Gastroesophageal sphincter (tissue), 4 donors: ENCODE results near the gene MACROD2. TPM values are rescaled to one million over a fixed set of nuclear protein-coding genes. Genes with fewer than 3 reads are reported as not detected.

Experiments
- ATAC-seq: fragments of 150-250 bp; one replicate; pipeline ENCODE4 v1.9.1; 2016; ENCODE audit warnings: mild to moderate bottlenecking, moderate library complexity
- H3K27ac ChIP-seq, 4 donors: fragments of 200-600 bp; sonication (generic) in 3 of 4; 1 replicate in 3 of 4; 2 replicates in 1 of 4; pipeline ENCODE4 v1.5.1; 2016 to 2019
- H3K27me3 ChIP-seq: fragments of 200-600 bp; sonication (generic); one replicate; pipeline ENCODE4 v1.5.1; 2019
- H3K36me3 ChIP-seq, 2 donors: fragments of 200-600 bp; sonication (generic); one replicate each; pipeline ENCODE4 v1.5.1; 2019; ENCODE audit warnings: control low read depth in 1 of 2
- H3K4me1 ChIP-seq, 3 donors: fragments of 200-600 bp; sonication (generic); 1 replicate in 2 of 3; 2 replicates in 1 of 3; pipeline ENCODE4 v1.5.1; 2016 to 2019; ENCODE audit warnings: control low read depth in 2 of 3
- H3K4me3 ChIP-seq, 2 donors: fragments of 200-600 bp; sonication (generic); one replicate each; pipeline ENCODE4 v1.5.1; 2019; ENCODE audit warnings: mild to moderate bottlenecking in 1 of 2, moderate library complexity in 1 of 2
- H3K9me3 ChIP-seq, 3 donors: fragments of 200-600 bp; sonication (generic); one replicate each; pipeline ENCODE4 v1.5.1; 2017 to 2019; ENCODE audit warnings: control low read depth in 2 of 3
- EP300 ChIP-seq: sonication (generic); formaldehyde crosslinking; IDR thresholded peaks from one replicate; pipeline ENCODE4 v1.6.1; 2017; ENCODE audit warnings: antibody characterized with exemption, mild to moderate bottlenecking
- POLR2A ChIP-seq, 2 donors: fragments of 450-650 bp; IDR thresholded peaks; one replicate each; pipeline ENCODE4 v1.6.1; 2017; ENCODE audit warnings: antibody characterized with exemption in 2 of 2, mild to moderate bottlenecking in 2 of 2, moderate library complexity in 1 of 2
- POLR2AphosphoS5 ChIP-seq: sonication (generic); formaldehyde crosslinking; IDR thresholded peaks from one replicate; pipeline ENCODE4 v1.6.1; 2017; ENCODE audit warnings: antibody characterized with exemption
- WGBS, 2 donors: methylation state at CpG; one replicate each; pipeline ENCODE4 v1.1.5; 2018; ENCODE audit warnings: low coverage in 1 of 2; 5-methylcytosine and 5-hydroxymethylcytosine counted together
- total RNA-seq, 4 donors: library from RNA; depleted of rRNA; stranded (reverse); fragments of >200 nt; gene quantifications; one replicate each; pipeline ENCODE4 v1.1.0, GENCODE V29; 2016
- TF ChIP-seq, protein P1 (sequence below), 4 experiments: fragments of 200-600 bp in 2 of 4; fragments of 450-650 bp in 2 of 4; sonication (generic) in 1 of 4; IDR thresholded peaks; one replicate each; pipeline ENCODE4 v1.5.1; 2017 to 2019; ENCODE audit warnings: antibody characterized with exemption in 4 of 4, mild to moderate bottlenecking in 2 of 4, moderate library complexity in 2 of 4

Gene MACROD2
- total RNA-seq, 4 donors from 2014 or later, result 4.0 to 12.1 (median 7.4) TPM

GRCh38 chr20:15817351-15817750, 1822.0 kb downstream of the MACROD2 start:
- Histone ChIP-seq H3K9me3 (no peaks in the 10 kb centered on the region), H3K27me3 (no peaks in the 10 kb centered on the region), H3K27ac (no peak overlapping the region), H3K36me3 (no peaks in the 10 kb centered on the region), H3K4me3 (no peak overlapping the region), H3K4me1 (no peaks in the 10 kb centered on the region)
- TF ChIP-seq, protein P1, sequence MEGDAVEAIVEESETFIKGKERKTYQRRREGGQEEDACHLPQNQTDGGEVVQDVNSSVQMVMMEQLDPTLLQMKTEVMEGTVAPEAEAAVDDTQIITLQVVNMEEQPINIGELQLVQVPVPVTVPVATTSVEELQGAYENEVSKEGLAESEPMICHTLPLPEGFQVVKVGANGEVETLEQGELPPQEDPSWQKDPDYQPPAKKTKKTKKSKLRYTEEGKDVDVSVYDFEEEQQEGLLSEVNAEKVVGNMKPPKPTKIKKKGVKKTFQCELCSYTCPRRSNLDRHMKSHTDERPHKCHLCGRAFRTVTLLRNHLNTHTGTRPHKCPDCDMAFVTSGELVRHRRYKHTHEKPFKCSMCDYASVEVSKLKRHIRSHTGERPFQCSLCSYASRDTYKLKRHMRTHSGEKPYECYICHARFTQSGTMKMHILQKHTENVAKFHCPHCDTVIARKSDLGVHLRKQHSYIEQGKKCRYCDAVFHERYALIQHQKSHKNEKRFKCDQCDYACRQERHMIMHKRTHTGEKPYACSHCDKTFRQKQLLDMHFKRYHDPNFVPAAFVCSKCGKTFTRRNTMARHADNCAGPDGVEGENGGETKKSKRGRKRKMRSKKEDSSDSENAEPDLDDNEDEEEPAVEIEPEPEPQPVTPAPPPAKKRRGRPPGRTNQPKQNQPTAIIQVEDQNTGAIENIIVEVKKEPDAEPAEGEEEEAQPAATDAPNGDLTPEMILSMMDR (IDR thresholded peaks at IDR 0.05), result no peak
- TF ChIP-seq EP300, result no peak
- no peak for TF ChIP-seq POLR2AphosphoS5
- TF ChIP-seq POLR2A (IDR thresholded peaks at IDR 0.05), result no peak
- WGBS, 2 donors, result 86 to 88% methylated on average over 2 of the region's 2 CpGs
- no peak for ATAC-seq

DNA sequence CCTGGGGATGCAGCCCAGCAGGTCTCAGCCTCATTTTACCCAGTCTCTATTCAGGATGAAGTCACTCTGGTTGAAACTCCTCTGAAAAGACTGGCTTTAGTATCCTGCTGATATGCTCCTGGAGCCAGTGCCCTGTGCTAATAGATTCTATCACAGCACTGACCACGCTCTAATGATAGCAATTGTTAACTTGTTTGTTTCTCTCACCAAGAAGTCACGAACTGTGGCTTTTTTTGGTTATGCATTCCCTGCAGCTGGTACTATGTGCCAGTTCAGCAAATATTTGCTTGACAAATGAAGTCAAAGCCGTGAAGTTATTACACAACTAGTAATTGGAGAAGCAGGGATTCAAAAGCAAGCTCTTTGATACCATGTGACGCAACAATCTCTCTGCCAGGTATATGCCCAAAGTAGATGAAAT, 1823.3 kb downstream of the MACROD2 start:
- no peak overlapping the region for H3K27ac ChIP-seq
- 81 to 86% methylated on average over 3 to 4 of the region's 4 CpGs for WGBS, 2 donors
- H3K27me3 ChIP-seq, result no peaks in the 10 kb centered on the region
- H3K9me3 ChIP-seq, result no peaks in the 10 kb centered on the region
- no peaks in the 10 kb centered on the region for H3K4me1 ChIP-seq
- H3K36me3 ChIP-seq, result no peaks in the 10 kb centered on the region
- TF ChIP-seq POLR2A (IDR thresholded peaks at IDR 0.05), result no peak
- TF ChIP-seq, protein P1 (IDR thresholded peaks at IDR 0.05), result no peak
- TF ChIP-seq EP300, result no peak
- TF ChIP-seq POLR2AphosphoS5, result no peak
- no peak for ATAC-seq
- H3K4me3 ChIP-seq, result no peak overlapping the region

DNA sequence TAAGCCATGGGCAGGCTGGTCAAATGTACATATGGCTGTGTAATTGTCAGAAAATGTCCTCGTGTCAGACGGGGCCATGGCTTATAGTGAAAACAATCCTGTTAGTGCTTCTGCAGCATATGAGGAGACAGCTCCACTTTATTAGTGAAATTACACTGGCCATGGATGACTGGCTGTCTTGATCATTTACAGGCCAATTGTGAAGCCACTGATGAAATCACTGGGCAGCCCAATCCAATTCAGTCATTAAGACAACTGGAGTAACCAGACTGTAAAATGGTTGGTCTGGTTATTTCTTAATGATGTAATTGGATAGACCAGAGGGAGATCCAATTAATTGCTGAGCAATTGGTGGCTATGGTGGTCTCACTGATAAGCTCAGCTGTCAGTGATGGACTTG, 1828.4 kb downstream of the MACROD2 start:
- no peaks in the 10 kb centered on the region for H3K9me3 ChIP-seq
- no peak for ATAC-seq
- H3K27ac ChIP-seq, result no peak overlapping the region
- H3K27me3 ChIP-seq, result no peaks in the 10 kb centered on the region
- 64% methylated on average over 2 of the region's 2 CpGs; no CpG with 5 or more reads in 1 of the 2 donors for WGBS, 2 donors
- TF ChIP-seq POLR2AphosphoS5, result no peak
- TF ChIP-seq EP300, result no peak
- TF ChIP-seq POLR2A (IDR thresholded peaks at IDR 0.05), result no peak
- TF ChIP-seq, protein P1 (IDR thresholded peaks at IDR 0.05), result no peak
- H3K4me1 ChIP-seq, result no peaks in the 10 kb centered on the region
- no peak overlapping the region for H3K4me3 ChIP-seq
- no peaks in the 10 kb centered on the region for H3K36me3 ChIP-seq

GRCh38 chr20:15827628-15828027, 1832.3 kb downstream of the MACROD2 start:
- Histone ChIP-seq H3K4me3 (no peak overlapping the region), H3K27ac (no peak overlapping the region), H3K36me3 (no peaks in the 10 kb centered on the region), H3K4me1 (no peaks in the 10 kb centered on the region), H3K9me3 (no peaks in the 10 kb centered on the region), H3K27me3 (no peaks in the 10 kb centered on the region)
- TF ChIP-seq, protein P1 (IDR thresholded peaks at IDR 0.05), result no peak
- no peak for TF ChIP-seq EP300
- TF ChIP-seq POLR2AphosphoS5, result no peak
- no peak for TF ChIP-seq POLR2A (IDR thresholded peaks at IDR 0.05)
- no peak for ATAC-seq

DNA sequence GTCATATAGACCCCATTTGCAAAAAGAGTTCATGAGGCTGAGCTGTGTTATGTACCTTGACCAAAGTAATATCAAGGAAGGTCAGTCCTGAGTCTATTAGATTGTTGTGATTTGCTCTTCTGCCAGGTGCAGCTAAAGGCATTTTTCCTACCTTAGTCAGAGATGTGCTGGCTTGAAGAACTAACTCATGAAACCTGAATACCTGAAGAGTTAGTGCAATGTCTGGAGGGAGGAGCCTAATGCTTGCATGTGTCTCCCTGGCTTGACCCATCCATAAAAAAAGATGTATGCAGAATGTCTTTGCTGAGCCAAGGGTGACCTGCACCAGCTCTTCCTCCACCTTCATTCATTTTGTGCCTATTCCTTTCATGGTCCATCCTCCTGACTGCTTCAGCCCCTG, 1835.9 kb downstream of the MACROD2 start:
- no peak for TF ChIP-seq POLR2A (IDR thresholded peaks at IDR 0.05)
- TF ChIP-seq EP300, result no peak
- TF ChIP-seq, protein P1 (IDR thresholded peaks at IDR 0.05), result no peak
- TF ChIP-seq POLR2AphosphoS5, result no peak
- no peaks in the 10 kb centered on the region for H3K36me3 ChIP-seq
- no peak for ATAC-seq
- no peaks in the 10 kb centered on the region for H3K4me1 ChIP-seq
- no peaks in the 10 kb centered on the region for H3K9me3 ChIP-seq
- no peaks in the 10 kb centered on the region for H3K27me3 ChIP-seq
- no peak overlapping the region for H3K4me3 ChIP-seq
- no peak overlapping the region for H3K27ac ChIP-seq
